ENCODE data around the gene SLITRK3. TPM values are rescaled to one million over a fixed set of nuclear protein-coding genes. Genes with fewer than 3 reads are reported as not detected.
"Not testable (repeated sequence)": the region's sequence is repeated elsewhere in the genome, so short reads cannot be mapped to it uniquely, and the experiment has no call there.

SLITRK3 gene
- total RNA-seq, 1 donor from 2014 or later = 0.16 TPM

GRCh38 chr3:165192610-165193192 is 3.5 kb downstream of the SLITRK3 start:
- ATAC-seq = no peak

- no peak for ATAC-seq
These were observed 4.7 kb downstream of the SLITRK3 start for GRCh38 chr3:165191491-165191890.

- ATAC-seq = no peak
These were observed 7.7 kb downstream of the SLITRK3 start for GRCh38 chr3:165188452-165188851.

- ATAC-seq = peak; percentile 75
These were observed 10.4 kb downstream of the SLITRK3 start for GRCh38 chr3:165185707-165186327.

- no peak for ATAC-seq
These were observed 14.6 kb downstream of the SLITRK3 start for GRCh38 chr3:165181556-165181955.

- no peak for ATAC-seq
These were observed 25.9 kb downstream of the SLITRK3 start for GRCh38 chr3:165170236-165170635.

GRCh38 chr3:165169368-165169767 is 26.8 kb downstream of the SLITRK3 start:
- peak; percentile 33 for ATAC-seq

GRCh38 chr3:165162883-165163282 is 33.3 kb downstream of the SLITRK3 start:
- no peak for ATAC-seq

GRCh38 chr3:165159760-165160421 is 36.3 kb downstream of the SLITRK3 start:
- no peak for ATAC-seq

- no peak for ATAC-seq
These were observed 38.2 kb downstream of the SLITRK3 start for GRCh38 chr3:165158011-165158410.

GRCh38 chr3:165156757-165157420 is 39.3 kb downstream of the SLITRK3 start:
- ATAC-seq = no peak

GRCh38 chr3:165148876-165149441 is 47.2 kb downstream of the SLITRK3 start:
- ATAC-seq = no peak

- no peak for ATAC-seq
These were observed 51.9 kb downstream of the SLITRK3 start for GRCh38 chr3:165144271-165144670.

GRCh38 chr3:165139918-165140317 is 56.3 kb downstream of the SLITRK3 start:
- ATAC-seq = not testable (repeated sequence)

Other genes starting within 250 kb of the SLITRK3 start
- gene SI, start 117.9 kb downstream of the SLITRK3 start, total RNA-seq = not detected

Data from esophagus mucosa (tissue), 1 donor.